Inflammatory macrophage (primary cell): ENCODE measurements around the gene TSR1.
"Not testable (repeated sequence)": the region's sequence is repeated elsewhere in the genome, so short reads cannot be mapped to it uniquely, and the experiment has no call there.

Source experiments
- DNase-seq, 2 donors: peaks; one replicate each; pipeline ENCODE4 v3.0.0-alpha.2; 2020 to 2022

The TSR1 gene

GRCh38 chr17:2336852-2337543, 741 bp upstream of the TSR1 start, which contains the start of gene SGSM2:
TSS of gene SGSM2 (plus strand) at chr17:2337501. CDS start at chr17:2337689, 188 bp downstream.
- peak; percentile 11 to 46 for DNase-seq

DNA sequence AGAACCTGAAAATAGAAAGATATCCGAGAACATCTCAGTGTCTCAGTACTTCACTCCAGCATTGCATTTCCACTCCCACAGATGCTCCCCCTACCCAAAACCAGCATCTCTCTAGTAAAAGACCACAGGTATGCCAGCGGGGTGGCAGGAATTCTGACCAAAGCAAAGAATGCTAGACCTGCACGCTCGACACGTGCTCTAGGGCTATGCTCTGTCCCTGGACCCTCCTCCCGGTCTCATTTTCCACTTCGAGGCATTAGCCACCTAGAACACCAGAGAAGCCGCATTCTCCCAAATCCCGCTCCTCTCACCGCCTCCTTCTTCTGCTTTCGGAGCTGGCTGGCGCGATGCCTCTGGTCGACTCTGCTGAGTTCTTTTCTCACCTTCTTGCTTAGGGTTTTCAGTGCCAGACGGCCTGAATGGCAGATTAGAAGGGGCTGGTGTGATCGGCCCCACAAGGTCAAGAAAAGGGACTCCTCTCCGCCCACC, 487 bp downstream of the TSR1 start:
- DNase-seq = peak in 1 of 2 donors; percentile 11

DNA sequence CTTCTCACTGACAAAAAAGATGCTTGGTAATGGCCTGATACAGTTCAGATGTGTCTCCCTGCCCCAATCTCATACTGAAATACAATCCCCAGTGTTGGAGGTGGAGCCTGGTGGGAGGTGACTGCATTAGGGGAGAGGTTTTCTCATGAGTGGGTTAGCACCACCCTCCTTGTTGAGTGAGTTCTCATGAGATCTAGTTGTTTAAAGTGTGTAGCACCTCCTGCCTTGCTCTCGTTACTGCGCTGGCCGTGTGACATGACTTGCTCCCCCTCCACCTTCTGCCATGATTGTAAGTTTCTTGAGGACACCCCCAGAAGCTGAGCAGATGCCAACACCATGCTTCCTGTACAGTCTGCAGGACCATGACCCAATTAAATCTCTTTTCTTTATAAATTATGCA, 5.0 kb downstream of the TSR1 start:
- DNase-seq = no peak

DNA sequence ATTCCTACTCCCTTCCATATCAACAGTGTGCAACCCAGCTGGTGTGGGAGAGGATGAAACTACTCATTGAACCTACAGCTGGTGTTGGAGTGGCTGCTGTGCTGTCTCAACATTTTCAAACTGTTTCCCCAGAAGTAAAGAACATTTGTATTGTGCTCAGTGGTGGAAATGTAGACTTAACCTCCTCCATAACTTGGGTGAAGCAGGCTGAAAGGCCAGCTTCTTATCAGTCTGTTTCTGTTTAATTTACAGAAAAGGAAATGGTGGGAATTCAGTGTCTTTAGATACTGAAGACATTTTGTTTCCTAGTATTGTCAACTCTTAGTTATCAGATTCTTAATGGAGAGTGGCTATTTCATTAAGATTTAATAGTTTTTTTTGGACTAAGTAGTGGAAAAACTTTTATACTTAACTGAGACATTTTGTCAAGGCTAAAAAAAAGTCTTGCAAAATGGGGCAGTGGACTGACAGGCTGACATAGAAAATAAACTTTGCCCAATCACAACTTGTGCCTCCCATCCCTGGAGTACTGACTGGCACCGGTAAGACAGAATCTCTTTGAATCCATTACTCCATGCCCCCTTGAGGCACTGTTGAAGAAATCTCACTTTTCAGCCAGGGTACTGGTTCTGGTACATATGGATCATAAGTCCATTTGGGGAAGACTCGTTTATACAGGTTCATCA, 12.5 kb downstream of the TSR1 start:
- no peak for DNase-seq

GRCh38 chr17:2321399-2321798, 14.9 kb downstream of the TSR1 start:
- DNase-seq = no peak

GRCh38 chr17:2319051-2319450, 17.2 kb downstream of the TSR1 start:
- peak; percentile 15 to 36 for DNase-seq

GRCh38 chr17:2317796-2318195, 18.5 kb downstream of the TSR1 start:
- no peak for DNase-seq

GRCh38 chr17:2316916-2317205, 19.4 kb downstream of the TSR1 start:
- not testable (repeated sequence) for DNase-seq

DNA sequence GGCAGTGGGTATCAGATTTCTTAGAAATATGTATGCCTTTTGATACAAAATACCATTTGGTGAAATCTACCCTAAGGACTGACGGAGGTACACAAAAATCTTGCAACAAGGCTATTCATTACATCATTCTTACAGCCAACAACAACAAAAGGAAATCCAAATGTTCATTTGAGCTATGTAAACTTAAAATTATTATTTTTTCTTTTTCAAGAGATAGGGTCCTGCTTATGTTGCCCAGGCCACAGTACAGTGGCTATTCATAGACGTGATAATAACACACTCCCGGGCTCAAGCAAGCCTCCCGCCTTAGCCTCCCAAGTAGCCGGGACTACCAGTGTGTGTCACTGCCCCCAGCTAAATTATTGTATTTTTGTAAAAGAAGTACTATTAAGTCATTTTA, 23.5 kb downstream of the TSR1 start:
- no peak for DNase-seq

DNA sequence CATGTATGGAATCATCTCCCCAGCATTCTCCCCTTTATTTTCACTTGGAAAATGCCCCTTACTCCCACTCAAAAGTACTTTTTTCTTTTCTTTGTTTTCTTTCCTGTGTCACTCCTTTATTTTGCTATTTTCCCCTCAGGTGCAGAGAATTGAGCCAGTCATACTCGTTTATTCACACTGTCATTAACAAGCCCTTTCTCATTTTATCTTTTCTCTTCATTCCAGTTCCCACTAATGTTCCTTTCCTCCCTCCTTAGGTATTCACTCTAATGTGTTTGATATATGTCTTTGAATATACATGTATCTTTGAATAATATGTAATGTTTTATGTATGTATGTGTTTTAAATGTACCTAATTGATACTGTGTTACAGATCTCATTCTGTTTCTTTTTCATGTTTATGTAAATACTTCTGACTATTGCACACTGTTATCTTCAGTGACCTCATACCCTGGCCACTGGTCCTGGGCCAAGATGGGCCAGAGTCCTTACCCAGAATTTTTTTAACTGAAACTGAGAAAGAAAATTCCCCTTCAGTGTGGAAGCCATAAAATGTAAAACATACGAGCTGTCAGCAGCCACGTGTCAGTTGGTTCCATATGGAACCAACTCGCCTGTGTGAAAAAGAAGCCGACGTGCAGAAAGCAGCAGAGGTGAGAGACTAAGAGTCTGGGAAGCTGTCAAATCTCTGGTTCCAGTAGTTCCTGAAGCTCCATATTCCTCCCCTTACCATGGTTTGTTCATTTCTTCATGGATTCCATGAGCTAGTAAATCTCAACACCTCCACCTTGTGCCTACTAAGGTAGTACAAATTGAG, 26.7 kb downstream of the TSR1 start:
- no peak for DNase-seq

GRCh38 chr17:2304931-2305330, 31.3 kb downstream of the TSR1 start:
- peak; percentile 46 to 62 for DNase-seq

DNA sequence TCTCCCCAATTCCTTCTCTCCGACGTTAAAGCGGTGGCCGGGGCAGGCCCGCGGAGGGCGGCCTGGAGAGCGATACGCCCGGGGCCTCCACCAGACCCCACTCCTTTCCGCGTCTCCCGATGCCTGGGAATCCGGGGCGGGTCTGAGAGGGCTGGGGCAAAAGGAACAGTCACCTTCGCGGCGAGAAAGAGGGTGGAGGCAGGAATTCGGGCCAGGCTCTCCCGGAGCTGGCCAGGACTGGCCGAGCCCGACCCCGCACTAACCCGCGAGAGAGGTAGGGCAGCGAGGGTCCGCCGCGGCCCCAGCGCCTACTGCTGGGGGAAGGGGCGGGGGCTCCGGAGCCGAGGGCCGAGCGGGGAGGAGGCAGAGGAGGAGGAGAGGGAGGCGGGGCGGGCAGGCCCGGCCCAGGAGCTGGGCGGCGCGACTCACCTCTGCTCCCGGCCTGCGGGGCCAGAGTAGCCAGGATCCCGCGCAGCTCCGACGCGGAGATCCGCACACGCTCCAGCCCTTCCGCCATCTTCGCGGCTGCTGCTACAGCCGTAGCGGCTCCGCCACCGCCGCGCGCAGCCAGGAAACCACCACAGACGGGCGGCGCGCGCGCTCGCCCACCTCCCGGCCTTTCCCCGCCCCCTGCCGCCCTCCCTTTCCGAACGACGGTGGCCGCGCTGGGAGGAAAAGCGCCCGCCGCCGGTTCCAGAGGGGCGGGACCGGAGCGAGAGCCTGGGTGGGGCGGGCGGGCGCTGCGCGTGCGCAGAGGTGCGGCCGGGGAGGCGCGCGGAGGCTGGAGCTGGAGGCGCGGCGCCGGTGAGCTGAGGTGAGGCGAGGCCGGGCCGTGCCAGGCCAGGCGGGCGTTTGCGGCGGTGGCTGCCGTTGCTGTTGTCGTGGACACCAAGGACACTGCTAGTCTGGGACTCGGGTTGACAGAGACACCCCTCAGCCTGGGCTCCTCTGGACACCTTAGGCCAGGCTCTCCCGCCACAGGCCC, 32.8 kb downstream of the TSR1 start, which contains the start of the genes SMG6 and SRR:
Gene SMG6, minus strand, starts transcription at position 582 of the 985 bp plus-strand sequence. Its CDS starts 65 bp downstream, at position 517.
Gene SRR, plus strand, starts transcription at position 747 of the 985 bp plus-strand sequence. CDS start 11,611 bp downstream, outside the sequence.
- DNase-seq = peak; percentile 90 to 92

DNA sequence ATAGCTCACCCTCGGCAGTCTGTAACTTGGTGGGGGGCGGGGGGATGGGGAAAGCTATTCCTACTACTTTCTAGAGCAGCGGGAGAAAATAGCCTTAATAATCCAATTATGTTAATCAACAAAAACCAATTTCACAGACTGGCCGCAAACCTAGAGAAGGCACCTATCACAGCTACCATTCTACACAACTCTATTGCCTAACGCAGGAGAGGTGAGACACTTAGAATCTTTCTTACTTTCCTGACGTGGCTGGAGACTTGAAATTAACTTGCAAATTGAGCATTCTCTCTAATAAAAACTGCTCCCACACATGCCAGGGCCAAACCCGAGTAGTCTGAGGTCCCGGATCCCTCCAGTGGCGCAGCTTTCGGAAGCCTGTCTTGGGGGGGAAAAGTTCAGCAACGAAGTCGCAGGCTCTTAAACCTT, 33.5 kb downstream of the TSR1 start:
- DNase-seq = no peak

- DNase-seq = no peak
Observed at GRCh38 chr17:2299756-2300155, 36.5 kb downstream of the TSR1 start.

- no peak for DNase-seq
Observed at GRCh38 chr17:2299136-2299535, 37.1 kb downstream of the TSR1 start.

DNA sequence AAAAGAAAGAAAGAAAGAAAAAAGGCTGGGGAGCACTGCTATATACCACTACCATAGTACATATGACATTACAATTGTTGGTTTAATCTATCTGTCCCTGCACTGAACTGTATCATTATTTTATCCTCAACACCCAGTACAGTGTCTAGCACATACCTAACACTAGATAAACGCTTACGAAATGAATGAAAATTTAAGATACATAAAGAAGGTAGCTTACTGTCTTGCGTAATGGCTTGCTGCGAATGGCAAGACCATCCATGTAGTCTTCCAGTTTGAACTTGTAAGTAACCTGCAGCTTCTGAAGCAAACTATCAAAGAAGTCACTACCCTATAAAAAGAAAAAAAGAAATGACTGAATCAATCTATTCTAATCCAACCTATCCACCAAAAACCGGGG, 39.2 kb downstream of the TSR1 start:
- no peak for DNase-seq

GRCh38 chr17:2295575-2295974, 40.7 kb downstream of the TSR1 start:
- DNase-seq = no peak

- DNase-seq = no peak
Observed at GRCh38 chr17:2292100-2292499, 44.2 kb downstream of the TSR1 start.

GRCh38 chr17:2289878-2290478, 46.3 kb downstream of the TSR1 start:
- no peak for DNase-seq

GRCh38 chr17:2283302-2283701, 53.0 kb downstream of the TSR1 start:
- no peak for DNase-seq

DNA sequence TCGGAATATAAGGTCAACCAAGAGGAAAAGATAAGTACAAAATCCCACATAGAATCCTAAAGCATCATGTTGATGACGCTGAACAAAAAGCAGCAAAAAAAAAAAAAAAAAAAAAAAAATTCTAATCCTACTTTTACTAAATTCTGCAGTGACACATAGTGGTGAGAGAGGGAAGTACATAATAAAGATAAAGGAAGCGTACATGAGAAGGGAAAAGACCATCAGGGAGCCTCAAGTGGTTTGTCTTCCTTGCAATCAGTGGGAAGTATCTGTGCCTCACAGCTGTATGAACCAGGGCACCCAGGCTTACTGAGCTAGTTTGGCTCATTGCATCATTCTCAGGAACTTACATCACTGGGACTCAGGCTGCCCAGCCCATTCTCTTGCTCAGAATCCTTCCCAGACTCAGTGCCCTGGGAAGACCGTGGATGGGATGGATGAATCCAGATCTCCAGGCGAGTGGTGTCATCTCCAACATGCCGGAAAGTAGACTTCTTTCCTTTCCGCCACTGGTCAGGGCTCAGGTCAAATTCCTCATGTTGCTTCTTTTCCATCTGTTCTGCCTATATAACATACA, 53.9 kb downstream of the TSR1 start:
- peak; percentile 65 to 91 for DNase-seq
